ENCODE measurements around the gene WDR27.

The WDR27 gene

DNA sequence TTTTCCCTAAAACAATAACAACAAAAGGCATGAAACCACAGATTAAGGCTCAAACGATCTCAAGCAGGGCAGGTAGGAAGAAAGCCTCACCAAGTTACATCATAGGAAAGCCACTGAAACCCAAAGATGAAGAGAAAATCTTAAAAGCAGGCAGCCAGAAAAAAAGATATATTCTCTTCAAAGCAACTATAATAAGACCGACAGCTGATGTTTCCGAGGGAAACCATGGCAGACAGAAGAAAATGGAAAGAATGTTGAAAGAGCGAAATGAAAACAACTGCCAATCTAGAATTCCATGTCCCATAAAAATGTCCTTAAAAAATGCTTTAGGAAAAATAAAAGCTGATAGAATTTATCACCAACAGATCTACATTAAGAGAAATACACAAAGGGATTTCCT, 286.6 kb downstream of the WDR27 start:
- no peak overlapping the region for H3K4me3 ChIP-seq (ENCODE audit: insufficient read depth, low read length, poor library complexity, severe bottlenecking)
- H3F3A ChIP-seq (ENCODE audit: insufficient read depth): no peaks in the 10 kb centered on the region
- H3K4me2 ChIP-seq (ENCODE audit: low read depth, low read length, poor library complexity, severe bottlenecking): no peak overlapping the region
- no peak overlapping the region for H3K27ac ChIP-seq (ENCODE audit: low read depth, low read length)
- TF ChIP-seq EZH2phosphoT487 (conservative IDR thresholded peaks at IDR 0.05; ENCODE audit: low read length): no peak
- TF ChIP-seq, protein P1, sequence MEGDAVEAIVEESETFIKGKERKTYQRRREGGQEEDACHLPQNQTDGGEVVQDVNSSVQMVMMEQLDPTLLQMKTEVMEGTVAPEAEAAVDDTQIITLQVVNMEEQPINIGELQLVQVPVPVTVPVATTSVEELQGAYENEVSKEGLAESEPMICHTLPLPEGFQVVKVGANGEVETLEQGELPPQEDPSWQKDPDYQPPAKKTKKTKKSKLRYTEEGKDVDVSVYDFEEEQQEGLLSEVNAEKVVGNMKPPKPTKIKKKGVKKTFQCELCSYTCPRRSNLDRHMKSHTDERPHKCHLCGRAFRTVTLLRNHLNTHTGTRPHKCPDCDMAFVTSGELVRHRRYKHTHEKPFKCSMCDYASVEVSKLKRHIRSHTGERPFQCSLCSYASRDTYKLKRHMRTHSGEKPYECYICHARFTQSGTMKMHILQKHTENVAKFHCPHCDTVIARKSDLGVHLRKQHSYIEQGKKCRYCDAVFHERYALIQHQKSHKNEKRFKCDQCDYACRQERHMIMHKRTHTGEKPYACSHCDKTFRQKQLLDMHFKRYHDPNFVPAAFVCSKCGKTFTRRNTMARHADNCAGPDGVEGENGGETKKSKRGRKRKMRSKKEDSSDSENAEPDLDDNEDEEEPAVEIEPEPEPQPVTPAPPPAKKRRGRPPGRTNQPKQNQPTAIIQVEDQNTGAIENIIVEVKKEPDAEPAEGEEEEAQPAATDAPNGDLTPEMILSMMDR (IDR thresholded peaks at IDR 0.05; ENCODE audit: insufficient read depth, low read length, poor library complexity, severe bottlenecking): no peak
- no peak overlapping the region for H3K9ac ChIP-seq (ENCODE audit: low read length)
- no peak overlapping the region for H2AFZ ChIP-seq (ENCODE audit: low read depth, low read length, severe bottlenecking)
- H3K9me3 ChIP-seq (ENCODE audit: insufficient read depth, low read length): 0 out of 2 replicates have a peak, but pooled peaks cover 4% of the 10 kb centered on the region
- no peaks in the 10 kb centered on the region for H3K79me2 ChIP-seq (ENCODE audit: insufficient read depth, low read length)
- H3K9me2 ChIP-seq (replicated peaks; ENCODE audit: insufficient read depth, low read length): no peaks in the 10 kb centered on the region
- H3K36me3 ChIP-seq (ENCODE audit: low read length): no peaks in the 10 kb centered on the region
- H3K27me3 ChIP-seq (ENCODE audit: low read length): no peaks in the 10 kb centered on the region
- no peaks in the 10 kb centered on the region for H4K20me1 ChIP-seq (ENCODE audit: low read depth, low read length)

GRCh38 chr6:169411722-169412121, 290.1 kb downstream of the WDR27 start:
- Histone ChIP-seq H3K9me2 (replicated peaks; ENCODE audit: insufficient read depth, low read length) (no peaks in the 10 kb centered on the region), H3K27me3 (ENCODE audit: low read length) (no peaks in the 10 kb centered on the region), H3K4me3 (ENCODE audit: insufficient read depth, low read length, poor library complexity, severe bottlenecking) (no peak overlapping the region), H3K9me3 (ENCODE audit: insufficient read depth, low read length) (0 out of 2 replicates have a peak, but pooled peaks cover 4% of the 10 kb centered on the region), H2AFZ (ENCODE audit: low read depth, low read length, severe bottlenecking) (no peak overlapping the region), H3K36me3 (ENCODE audit: low read length) (no peaks in the 10 kb centered on the region), H3K27ac (ENCODE audit: low read depth, low read length) (no peak overlapping the region), H4K20me1 (ENCODE audit: low read depth, low read length) (no peaks in the 10 kb centered on the region), H3K4me2 (ENCODE audit: low read depth, low read length, poor library complexity, severe bottlenecking) (no peak overlapping the region), H3K9ac (ENCODE audit: low read length) (no peak overlapping the region), H3F3A (ENCODE audit: insufficient read depth) (no peaks in the 10 kb centered on the region), H3K79me2 (ENCODE audit: insufficient read depth, low read length) (no peaks in the 10 kb centered on the region)
- TF ChIP-seq, protein P1 (IDR thresholded peaks at IDR 0.05; ENCODE audit: insufficient read depth, low read length, poor library complexity, severe bottlenecking): no peak
- TF ChIP-seq EZH2phosphoT487 (conservative IDR thresholded peaks at IDR 0.05; ENCODE audit: low read length): no peak

DNA sequence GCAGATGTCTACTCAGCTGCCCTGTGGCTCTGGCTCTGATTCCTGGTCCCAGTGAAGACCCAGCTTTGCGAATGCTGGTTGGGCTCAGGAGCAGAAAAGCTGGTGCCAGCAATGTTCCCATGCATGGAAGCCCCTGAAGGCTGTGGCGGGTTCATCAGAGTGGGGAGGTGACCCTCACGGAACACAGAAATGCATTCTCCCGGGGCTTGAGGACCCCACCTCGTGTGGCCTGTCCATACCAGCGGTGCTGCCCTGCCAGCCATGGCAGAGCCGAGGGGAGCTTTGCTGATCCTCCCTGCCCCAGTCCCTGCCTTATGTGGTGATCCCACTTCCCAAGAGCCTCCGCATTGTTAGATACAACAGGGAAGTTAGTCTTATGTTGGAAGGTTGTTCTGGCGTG, 290.5 kb downstream of the WDR27 start:
- no peak overlapping the region for H3K9ac ChIP-seq (ENCODE audit: low read length)
- no peak overlapping the region for H3K27ac ChIP-seq (ENCODE audit: low read depth, low read length)
- H3F3A ChIP-seq (ENCODE audit: insufficient read depth): no peaks in the 10 kb centered on the region
- H3K79me2 ChIP-seq (ENCODE audit: insufficient read depth, low read length): no peaks in the 10 kb centered on the region
- no peaks in the 10 kb centered on the region for H3K36me3 ChIP-seq (ENCODE audit: low read length)
- no peak overlapping the region for H2AFZ ChIP-seq (ENCODE audit: low read depth, low read length, severe bottlenecking)
- H3K9me3 ChIP-seq (ENCODE audit: insufficient read depth, low read length): 0 out of 2 replicates have a peak, but pooled peaks cover 4% of the 10 kb centered on the region
- no peak overlapping the region for H3K4me3 ChIP-seq (ENCODE audit: insufficient read depth, low read length, poor library complexity, severe bottlenecking)
- H4K20me1 ChIP-seq (ENCODE audit: low read depth, low read length): no peaks in the 10 kb centered on the region
- H3K4me2 ChIP-seq (ENCODE audit: low read depth, low read length, poor library complexity, severe bottlenecking): no peak overlapping the region
- TF ChIP-seq, protein P1 (IDR thresholded peaks at IDR 0.05; ENCODE audit: insufficient read depth, low read length, poor library complexity, severe bottlenecking): no peak
- no peak for TF ChIP-seq EZH2phosphoT487 (conservative IDR thresholded peaks at IDR 0.05; ENCODE audit: low read length)
- H3K9me2 ChIP-seq (replicated peaks; ENCODE audit: insufficient read depth, low read length): no peaks in the 10 kb centered on the region
- H3K27me3 ChIP-seq (ENCODE audit: low read length): no peaks in the 10 kb centered on the region
